ENCODE measurements around the gene SFT2D3. TPM values are rescaled to one million over a fixed set of nuclear protein-coding genes. Genes with fewer than 3 reads are reported as not detected.

SFT2D3 gene
- total and polyA plus RNA-seq, 2 donors (not counting 1 experiment from before 2014, with no cell fraction given) = 3.5 to 14.2 TPM

DNA sequence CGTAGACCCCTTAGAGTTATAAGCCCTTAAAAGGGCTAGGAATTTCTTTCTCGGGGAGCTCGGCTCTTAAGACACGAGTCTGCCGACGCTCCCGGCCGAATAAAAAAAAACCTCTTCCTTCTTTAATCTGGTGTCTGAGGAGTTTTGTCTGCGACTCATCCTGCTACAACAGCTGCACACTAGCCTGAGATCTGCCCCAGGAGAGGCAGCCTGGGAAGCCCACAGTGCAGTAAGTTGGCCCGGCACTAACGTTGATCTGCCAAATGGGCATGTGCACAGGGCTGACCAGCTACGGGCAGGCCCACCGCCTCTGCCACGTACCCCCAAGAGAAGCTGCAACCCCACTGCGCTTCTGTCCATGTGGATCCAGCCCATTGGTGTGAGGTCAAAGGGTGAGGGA is 17.5 kb upstream of the SFT2D3 start:
- Histone ChIP-seq H3K27me3 (replicated peaks in 1 of 4; ENCODE audit: control extremely low read depth in 1 of 4, control insufficient read depth in 3 of 4, insufficient read depth in 4 of 4, low read length in 3 of 4) (peaks cover 0 to 5% (median under 1%) of the 10 kb centered on the region in 4 experiments), H3K4me1 (ENCODE audit: control insufficient read depth in 2 of 2, insufficient read depth in 2 of 2, low read length in 2 of 2) (peaks cover 0 to 13% of the 10 kb centered on the region in 2 donors), H3K27ac (ENCODE audit: low read length in 2 of 2) (no peak overlapping the region), H3K4me2 (replicated peaks; ENCODE audit: low read depth, low read length, poor library complexity, severe bottlenecking) (no peak overlapping the region), H2AFZ (ENCODE audit: insufficient read depth, low read depth, low read length, poor library complexity, severe bottlenecking) (no peak overlapping the region), H3K9me3 (ENCODE audit: control extremely low read depth in 1 of 3, control insufficient read depth in 2 of 3, insufficient read depth in 1 of 3, low read length in 2 of 3) (peaks cover 0 to 5% (median 0%) of the 10 kb centered on the region in 3 donors), H4K20me1 (ENCODE audit: control insufficient read depth, insufficient read depth, low read length, poor library complexity, severe bottlenecking) (no peaks in the 10 kb centered on the region), H3K36me3 (replicated peaks in 1 of 2; ENCODE audit: control extremely low read depth in 1 of 2, control insufficient read depth in 1 of 2, extremely low read depth in 1 of 2, insufficient read depth in 2 of 2, low read length in 1 of 2) (no peaks in the 10 kb centered on the region), H3K9ac (ENCODE audit: low read length) (no peak overlapping the region), H3K79me2 (ENCODE audit: control insufficient read depth, insufficient read depth, low read length) (no peaks in the 10 kb centered on the region), H3K4me3 (ENCODE audit: control extremely low read depth in 1 of 5, extremely low read depth in 1 of 5, insufficient read depth in 1 of 5, low read depth in 2 of 5, low read length in 4 of 5) (no peak overlapping the region)
- TF ChIP-seq, protein P1, sequence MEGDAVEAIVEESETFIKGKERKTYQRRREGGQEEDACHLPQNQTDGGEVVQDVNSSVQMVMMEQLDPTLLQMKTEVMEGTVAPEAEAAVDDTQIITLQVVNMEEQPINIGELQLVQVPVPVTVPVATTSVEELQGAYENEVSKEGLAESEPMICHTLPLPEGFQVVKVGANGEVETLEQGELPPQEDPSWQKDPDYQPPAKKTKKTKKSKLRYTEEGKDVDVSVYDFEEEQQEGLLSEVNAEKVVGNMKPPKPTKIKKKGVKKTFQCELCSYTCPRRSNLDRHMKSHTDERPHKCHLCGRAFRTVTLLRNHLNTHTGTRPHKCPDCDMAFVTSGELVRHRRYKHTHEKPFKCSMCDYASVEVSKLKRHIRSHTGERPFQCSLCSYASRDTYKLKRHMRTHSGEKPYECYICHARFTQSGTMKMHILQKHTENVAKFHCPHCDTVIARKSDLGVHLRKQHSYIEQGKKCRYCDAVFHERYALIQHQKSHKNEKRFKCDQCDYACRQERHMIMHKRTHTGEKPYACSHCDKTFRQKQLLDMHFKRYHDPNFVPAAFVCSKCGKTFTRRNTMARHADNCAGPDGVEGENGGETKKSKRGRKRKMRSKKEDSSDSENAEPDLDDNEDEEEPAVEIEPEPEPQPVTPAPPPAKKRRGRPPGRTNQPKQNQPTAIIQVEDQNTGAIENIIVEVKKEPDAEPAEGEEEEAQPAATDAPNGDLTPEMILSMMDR (IDR thresholded peaks at IDR 0.05) = no peak
- TF ChIP-seq EZH2 (IDR thresholded peaks at IDR 0.05; ENCODE audit: borderline replicate concordance, insufficient read depth, low read depth, low read length, poor library complexity, severe bottlenecking) = no peak
- ChIA-PET POLR2A (no interaction called here), CTCF (no interaction called here)
- DNase-seq (no peak), ATAC-seq (ENCODE audit: low read depth) (no peak)
- Mint-ChIP-seq H3K4me1 (peaks cover 8% of the 10 kb centered on the region), H3K4me3 (no peak overlapping the region), H3K27me3 (peaks cover under 1% of the 10 kb centered on the region), H3K9me3 (ENCODE audit: insufficient read depth) (peaks cover 4% of the 10 kb centered on the region), H3K27ac (no peak overlapping the region)
- 99% methylated on average over 6 of the region's 15 CpGs for WGBS (ENCODE audit: insufficient coverage)
- intact Hi-C loops (cut with micrococcal nuclease) = no loop called here

DNA sequence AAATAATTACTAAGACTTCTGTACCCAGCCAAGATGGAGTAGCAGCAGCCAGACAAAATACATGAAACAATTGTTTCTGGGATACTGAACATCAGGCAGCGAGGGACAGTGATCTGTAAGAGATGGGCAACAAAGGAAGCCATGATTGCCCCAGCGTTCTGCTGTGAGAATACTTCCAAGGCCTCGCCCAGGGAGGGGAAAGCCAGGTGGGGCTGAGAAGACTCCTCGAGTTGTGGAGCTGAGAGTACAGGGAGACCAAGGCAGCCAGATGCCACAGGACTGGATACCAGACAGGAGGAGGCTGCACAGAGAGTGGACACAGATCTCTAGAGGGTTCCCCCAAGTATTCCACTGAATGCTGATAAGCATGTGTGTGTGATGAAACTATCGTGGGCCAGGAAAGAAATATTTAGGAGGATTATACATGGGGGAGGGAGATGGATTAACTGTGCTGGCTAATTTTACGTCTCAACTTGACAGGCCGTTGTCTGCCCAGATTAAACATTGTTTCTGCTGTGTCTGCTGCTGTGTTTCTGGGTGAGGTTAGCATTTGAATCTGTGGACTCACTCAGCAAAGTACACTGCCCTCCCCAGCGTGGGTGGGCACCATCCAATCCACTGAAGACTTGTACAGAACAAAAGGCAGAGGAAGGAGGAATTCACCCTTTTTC is 15.8 kb upstream of the SFT2D3 start:
- no peak for TF ChIP-seq EZH2 (IDR thresholded peaks at IDR 0.05; ENCODE audit: borderline replicate concordance, insufficient read depth, low read depth, low read length, poor library complexity, severe bottlenecking)
- TF ChIP-seq, protein P1 (IDR thresholded peaks at IDR 0.05) = no peak
- Histone ChIP-seq H3K4me1 (ENCODE audit: control insufficient read depth in 2 of 2, insufficient read depth in 2 of 2, low read length in 2 of 2) (peaks cover 0 to 9% of the 10 kb centered on the region in 2 donors), H3K9ac (ENCODE audit: low read length) (no peak overlapping the region), H2AFZ (ENCODE audit: insufficient read depth, low read depth, low read length, poor library complexity, severe bottlenecking) (no peak overlapping the region), H3K27me3 (replicated peaks in 1 of 4; ENCODE audit: control extremely low read depth in 1 of 4, control insufficient read depth in 3 of 4, insufficient read depth in 4 of 4, low read length in 3 of 4) (peaks cover 0 to 3% (median 0%) of the 10 kb centered on the region in 4 experiments), H3K27ac (ENCODE audit: low read length in 2 of 2) (no peak overlapping the region), H3K9me3 (ENCODE audit: control extremely low read depth in 1 of 3, control insufficient read depth in 2 of 3, insufficient read depth in 1 of 3, low read length in 2 of 3) (peaks cover 0 to 12% (median 9%) of the 10 kb centered on the region in 3 donors), H3K4me3 (ENCODE audit: control extremely low read depth in 1 of 5, extremely low read depth in 1 of 5, insufficient read depth in 1 of 5, low read depth in 2 of 5, low read length in 4 of 5) (no peak overlapping the region), H3K4me2 (replicated peaks; ENCODE audit: low read depth, low read length, poor library complexity, severe bottlenecking) (no peak overlapping the region), H3K79me2 (ENCODE audit: control insufficient read depth, insufficient read depth, low read length) (no peaks in the 10 kb centered on the region), H3K36me3 (replicated peaks in 1 of 2; ENCODE audit: control extremely low read depth in 1 of 2, control insufficient read depth in 1 of 2, extremely low read depth in 1 of 2, insufficient read depth in 2 of 2, low read length in 1 of 2) (no peaks in the 10 kb centered on the region), H4K20me1 (ENCODE audit: control insufficient read depth, insufficient read depth, low read length, poor library complexity, severe bottlenecking) (no peaks in the 10 kb centered on the region)
- intact Hi-C loops (cut with micrococcal nuclease) = no loop called here
- Mint-ChIP-seq H3K4me1 (peaks cover 8% of the 10 kb centered on the region), H3K27ac (no peak overlapping the region), H3K27me3 (no peaks in the 10 kb centered on the region), H3K9me3 (ENCODE audit: insufficient read depth) (peaks cover 6% of the 10 kb centered on the region), H3K4me3 (no peak overlapping the region)
- CTCF ChIA-PET = no interaction called here
- no peak for DNase-seq
- WGBS (ENCODE audit: insufficient coverage) = 83% methylated on average over 6 of the region's 8 CpGs
- no peak for ATAC-seq (ENCODE audit: low read depth)
- POLR2A ChIA-PET = no interaction called here
